Choroid plexus epithelial cell (primary cell): ENCODE data around the gene HDX.
"Not testable (repeated sequence)": the region's sequence is repeated elsewhere in the genome, so short reads cannot be mapped to it uniquely, and the experiment has no call there.

Experiments used
- DNase-seq: peaks from one replicate; pipeline ENCODE4 v3.0.0-alpha.2; 2010; ENCODE audit warnings: low read depth
- H3K4me3 ChIP-seq: 2 replicates; pipeline ENCODE4 v1.5.1; 2011; ENCODE audit warnings: low read depth, mild to moderate bottlenecking, control low read depth, low read length, moderate library complexity
- TF ChIP-seq, protein P1 (sequence below): conservative IDR thresholded peaks from 2 replicates; pipeline ENCODE4 v1.5.1; 2011; ENCODE audit warnings: low read depth, mild to moderate bottlenecking, control low read depth, inconsistent platforms, low read length, moderate library complexity

The HDX gene, protein sequence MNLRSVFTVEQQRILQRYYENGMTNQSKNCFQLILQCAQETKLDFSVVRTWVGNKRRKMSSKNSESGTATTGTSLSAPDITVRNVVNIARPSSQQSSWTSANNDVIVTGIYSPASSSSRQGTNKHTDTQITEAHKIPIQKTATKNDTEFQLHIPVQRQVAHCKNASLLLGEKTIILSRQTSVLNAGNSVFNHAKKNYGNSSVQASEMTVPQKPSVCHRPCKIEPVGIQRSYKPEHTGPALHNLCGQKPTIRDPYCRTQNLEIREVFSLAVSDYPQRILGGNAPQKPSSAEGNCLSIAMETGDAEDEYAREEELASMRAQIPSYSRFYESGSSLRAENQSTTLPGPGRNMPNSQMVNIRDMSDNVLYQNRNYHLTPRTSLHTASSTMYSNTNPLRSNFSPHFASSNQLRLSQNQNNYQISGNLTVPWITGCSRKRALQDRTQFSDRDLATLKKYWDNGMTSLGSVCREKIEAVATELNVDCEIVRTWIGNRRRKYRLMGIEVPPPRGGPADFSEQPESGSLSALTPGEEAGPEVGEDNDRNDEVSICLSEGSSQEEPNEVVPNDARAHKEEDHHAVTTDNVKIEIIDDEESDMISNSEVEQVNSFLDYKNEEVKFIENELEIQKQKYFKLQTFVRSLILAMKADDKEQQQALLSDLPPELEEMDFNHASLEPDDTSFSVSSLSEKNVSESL

DNA sequence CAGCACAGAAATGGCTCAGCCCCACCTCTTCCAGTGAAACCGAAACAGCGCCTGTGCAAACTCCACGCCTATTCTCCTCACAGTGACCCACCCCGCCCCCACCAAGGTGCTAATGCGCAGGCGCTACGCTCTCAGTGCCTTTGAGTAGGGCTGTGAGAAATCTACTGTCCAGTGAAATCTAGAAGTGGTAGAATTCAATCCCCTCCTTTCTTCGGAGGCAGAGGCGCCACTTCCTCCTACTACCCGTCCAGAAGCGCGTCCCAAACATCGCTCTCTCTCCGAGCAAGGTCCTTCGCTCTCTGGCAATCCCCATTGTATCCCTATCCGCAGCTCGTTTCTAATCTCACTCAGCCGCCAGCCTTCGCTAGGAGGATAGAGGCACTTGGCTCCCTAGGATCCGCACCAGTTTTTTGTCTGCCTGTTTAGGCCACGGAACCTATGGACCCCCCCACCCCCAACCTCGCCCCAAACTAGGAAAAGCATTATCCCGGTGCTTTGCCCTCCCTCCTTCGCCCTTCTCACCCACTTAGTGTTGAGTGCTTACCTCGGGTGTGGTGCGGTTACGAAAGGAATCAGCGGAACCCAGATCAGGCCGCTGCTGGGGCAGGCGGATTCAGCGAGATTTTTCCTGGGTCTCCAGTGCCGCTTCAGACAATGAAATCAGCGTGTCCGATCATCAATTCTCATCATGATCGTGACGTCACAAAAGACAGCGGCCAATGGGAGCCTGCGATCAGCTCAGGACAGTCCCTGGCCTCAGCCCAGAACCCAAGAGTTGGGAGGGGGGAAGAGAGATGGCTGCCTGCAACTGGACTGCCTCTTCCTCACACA lies at the start of gene HDX:
Gene HDX (minus strand): TSS at position 656 of the 831 bp plus-strand sequence. CDS start 27,056 bp downstream, outside the sequence.
- H3K4me3 ChIP-seq: peak within 1 kb of the TSS; percentile 74
- TF ChIP-seq, protein P1, sequence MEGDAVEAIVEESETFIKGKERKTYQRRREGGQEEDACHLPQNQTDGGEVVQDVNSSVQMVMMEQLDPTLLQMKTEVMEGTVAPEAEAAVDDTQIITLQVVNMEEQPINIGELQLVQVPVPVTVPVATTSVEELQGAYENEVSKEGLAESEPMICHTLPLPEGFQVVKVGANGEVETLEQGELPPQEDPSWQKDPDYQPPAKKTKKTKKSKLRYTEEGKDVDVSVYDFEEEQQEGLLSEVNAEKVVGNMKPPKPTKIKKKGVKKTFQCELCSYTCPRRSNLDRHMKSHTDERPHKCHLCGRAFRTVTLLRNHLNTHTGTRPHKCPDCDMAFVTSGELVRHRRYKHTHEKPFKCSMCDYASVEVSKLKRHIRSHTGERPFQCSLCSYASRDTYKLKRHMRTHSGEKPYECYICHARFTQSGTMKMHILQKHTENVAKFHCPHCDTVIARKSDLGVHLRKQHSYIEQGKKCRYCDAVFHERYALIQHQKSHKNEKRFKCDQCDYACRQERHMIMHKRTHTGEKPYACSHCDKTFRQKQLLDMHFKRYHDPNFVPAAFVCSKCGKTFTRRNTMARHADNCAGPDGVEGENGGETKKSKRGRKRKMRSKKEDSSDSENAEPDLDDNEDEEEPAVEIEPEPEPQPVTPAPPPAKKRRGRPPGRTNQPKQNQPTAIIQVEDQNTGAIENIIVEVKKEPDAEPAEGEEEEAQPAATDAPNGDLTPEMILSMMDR: no peak
- peak; percentile 92 for DNase-seq

DNA sequence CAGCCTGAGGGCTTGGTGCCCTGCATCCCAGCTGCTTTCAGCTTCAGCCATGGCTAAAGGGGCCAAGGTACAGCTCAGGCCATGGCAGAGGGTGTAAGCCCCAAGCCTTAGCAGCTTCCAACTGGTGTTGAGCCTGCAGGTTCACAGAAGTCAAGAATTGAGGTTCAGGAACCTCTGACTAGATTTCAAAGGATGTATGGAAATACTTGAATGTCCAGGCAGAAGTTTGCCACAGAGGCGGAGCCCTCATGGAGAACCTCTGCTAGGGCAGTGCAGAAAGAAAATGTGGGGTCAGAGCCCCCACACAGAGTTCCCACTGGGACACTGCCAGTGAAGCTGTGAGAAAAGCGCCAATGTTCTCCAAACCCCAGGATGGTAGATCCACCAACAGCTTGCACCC lies 39.1 kb upstream of the HDX start:
- not testable (repeated sequence) for DNase-seq, H3K4me3 ChIP-seq

DNA sequence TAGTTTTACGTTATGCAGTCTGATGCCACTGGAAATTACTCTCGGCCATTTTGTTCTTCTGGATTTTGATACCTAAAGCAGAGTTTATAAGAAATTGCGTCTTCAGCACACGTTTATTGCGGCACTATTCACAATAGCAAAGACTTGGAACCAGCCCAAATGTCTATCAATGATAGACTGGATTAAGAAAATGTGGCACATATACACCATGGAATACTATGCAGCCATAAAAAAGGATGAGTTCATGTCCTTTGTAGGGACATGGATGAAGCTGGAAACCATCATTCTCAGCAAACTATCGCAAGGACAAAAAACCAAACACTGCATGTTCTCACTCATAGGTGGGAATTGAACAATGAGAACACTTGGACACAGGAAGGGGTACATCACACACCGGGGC lies 35.4 kb upstream of the HDX start:
- H3K4me3 ChIP-seq, DNase-seq: not testable (repeated sequence)

DNA sequence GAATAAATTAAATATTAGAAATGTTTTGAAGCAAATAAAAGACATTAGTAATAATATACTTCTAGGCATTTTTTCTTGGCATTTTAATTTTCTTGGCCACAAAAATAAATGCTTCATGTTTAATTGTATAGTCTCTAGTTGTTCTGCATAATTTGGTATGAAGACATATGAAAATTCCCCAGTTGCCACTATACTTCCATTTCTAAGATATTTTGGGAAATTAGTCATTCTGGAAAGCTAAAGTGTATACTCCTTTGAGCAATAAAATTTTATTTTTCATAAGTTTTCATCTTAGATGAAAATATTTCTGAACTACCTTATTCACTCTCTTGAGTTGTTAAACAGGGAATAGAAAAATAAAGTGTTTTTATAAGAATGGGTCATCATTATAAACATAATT lies 13.8 kb downstream of the HDX start:
- TF ChIP-seq, protein P1: no peak

DNA sequence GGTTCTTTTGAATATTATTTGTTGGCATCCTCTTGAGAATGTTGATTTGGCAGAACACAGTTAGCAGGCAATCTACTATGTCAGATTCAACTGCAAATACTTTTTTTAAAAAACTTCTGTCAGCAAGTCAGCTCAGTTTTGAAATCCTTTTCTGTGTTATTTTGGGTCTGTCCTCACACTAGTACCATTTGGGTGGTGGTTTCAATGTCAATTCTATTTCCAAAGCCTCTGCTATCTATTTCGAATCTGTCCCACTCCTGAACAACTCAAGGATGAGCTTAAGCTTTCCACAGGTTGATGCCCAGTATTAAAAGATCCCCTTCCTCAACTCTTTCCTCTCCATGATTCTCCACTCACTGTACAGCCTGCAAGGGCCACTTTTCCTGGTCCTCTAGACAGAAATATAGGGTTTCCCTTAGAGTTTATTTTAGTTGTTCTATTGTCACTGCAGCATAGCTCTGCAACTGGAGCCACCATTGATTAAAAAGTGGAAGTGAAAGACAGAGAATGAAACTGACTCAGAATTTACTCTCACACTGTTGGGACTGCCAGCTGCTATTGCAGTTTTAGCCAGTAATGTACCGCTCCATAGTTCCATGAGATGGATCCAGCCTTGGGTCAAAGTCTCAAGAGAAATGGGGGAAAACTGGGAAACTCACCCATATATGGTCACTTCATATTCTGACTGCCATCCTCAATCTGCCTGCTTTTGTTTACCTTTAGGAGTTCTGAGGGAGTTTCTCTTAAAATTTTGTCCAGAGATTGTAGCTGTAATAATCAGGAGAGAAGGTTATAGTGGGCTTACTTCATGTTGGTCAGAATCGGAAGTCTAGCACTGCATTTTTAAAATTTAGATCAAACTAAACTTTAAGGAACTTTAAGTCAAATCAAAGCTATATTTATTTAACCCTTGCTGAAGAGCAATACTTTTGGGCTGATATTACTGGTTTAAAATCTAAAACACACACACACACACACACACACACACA lies 14.6 kb downstream of the HDX start:
- TF ChIP-seq, protein P1: no peak
- H3K4me3 ChIP-seq: no peak overlapping the region

More for the DNA sequence above, 13.8 kb downstream of the HDX start:
- H3K4me3 ChIP-seq: no peak overlapping the region
- no peak for DNase-seq

DNA sequence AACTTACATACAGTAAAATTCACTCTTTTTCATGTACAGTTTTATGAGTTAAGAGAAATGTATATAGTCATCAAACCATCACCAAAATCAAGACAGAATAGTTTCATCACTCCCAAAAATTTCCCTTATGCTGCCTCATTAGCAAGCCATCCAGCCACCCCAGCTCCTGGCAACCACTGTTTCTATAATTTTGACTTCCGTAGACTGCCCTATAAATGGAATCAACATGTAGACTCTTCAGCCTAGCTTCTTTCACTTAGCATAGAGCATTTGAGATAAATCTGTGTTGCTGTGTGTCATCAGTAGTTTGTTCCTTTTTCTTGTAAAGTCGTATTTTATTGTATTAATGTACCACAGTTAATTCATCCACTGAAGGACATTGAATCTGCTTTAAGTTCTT lies 23.2 kb downstream of the HDX start:
- no peak for DNase-seq
- TF ChIP-seq, protein P1: no peak
- no peak overlapping the region for H3K4me3 ChIP-seq

More for the DNA sequence above, 14.6 kb downstream of the HDX start:
- no peak for DNase-seq

DNA sequence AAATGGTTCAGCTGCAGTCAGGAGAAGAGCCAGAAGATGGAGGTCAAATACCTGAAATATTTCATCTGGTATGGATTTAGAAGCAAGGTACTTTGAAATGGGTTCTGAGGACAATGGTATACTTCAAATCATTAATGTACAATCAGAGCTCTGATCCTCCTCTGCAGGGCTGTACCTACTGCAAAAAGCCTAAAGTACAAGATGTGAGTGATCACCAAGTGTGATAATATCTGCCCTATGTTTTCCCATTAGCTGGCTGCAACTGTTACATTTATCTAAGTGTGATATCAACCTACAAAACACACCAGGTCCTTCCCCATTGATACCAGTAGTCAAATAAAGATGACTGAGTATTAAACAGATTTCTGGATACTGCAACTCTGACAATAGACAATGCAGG lies 25.1 kb downstream of the HDX start:
- H3K4me3 ChIP-seq: no peak overlapping the region
- no peak for DNase-seq
- TF ChIP-seq, protein P1: no peak
